Hepatocyte (in vitro differentiated cells): ENCODE results near the gene GLYATL3.

ENCODE experiments used
- EZH2 ChIP-seq: fragments of 200-600 bp; sonication (generic); IDR thresholded peaks from 2 replicates; pipeline ENCODE4 v1.6.1; 2016; ENCODE audit warnings: antibody characterized with exemption, mild to moderate bottlenecking, borderline replicate concordance
- EZH2phosphoT487 ChIP-seq: fragments of 200-600 bp; sonication (generic); IDR thresholded peaks from one replicate; pipeline ENCODE4 v1.6.1; 2018; ENCODE audit warnings: antibody characterized with exemption, mild to moderate bottlenecking, low read depth, moderate library complexity; ENCODE audit not compliant: unreplicated experiment, severe bottlenecking
- TF ChIP-seq, protein P1 (sequence below): fragments of 200-600 bp; sonication (generic); IDR thresholded peaks from 2 replicates; pipeline ENCODE4 v1.5.1; 2016; ENCODE audit warnings: antibody characterized with exemption, mild to moderate bottlenecking; ENCODE audit not compliant: poor library complexity

DNA sequence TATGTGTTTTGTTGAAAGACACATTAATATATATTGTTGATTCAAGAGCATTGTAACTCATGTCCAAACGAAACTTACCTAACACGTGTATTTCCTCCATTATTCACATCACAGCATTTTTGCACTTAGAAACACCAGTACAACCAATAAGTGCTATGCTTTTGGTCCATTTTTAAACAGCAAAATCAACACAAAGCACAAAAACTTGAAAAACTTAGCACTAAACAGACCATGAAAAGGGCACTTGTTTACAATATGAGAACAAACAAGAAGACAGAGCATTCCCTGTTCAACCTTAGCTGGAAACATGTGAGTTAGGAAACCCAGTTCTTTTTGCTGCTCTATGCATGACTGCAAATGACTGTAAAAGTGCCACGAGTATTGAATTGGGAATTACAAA lies 9.6 kb downstream of the GLYATL3 start:
- TF ChIP-seq EZH2 (no peak), EZH2phosphoT487 (no peak)
- TF ChIP-seq, protein P1, sequence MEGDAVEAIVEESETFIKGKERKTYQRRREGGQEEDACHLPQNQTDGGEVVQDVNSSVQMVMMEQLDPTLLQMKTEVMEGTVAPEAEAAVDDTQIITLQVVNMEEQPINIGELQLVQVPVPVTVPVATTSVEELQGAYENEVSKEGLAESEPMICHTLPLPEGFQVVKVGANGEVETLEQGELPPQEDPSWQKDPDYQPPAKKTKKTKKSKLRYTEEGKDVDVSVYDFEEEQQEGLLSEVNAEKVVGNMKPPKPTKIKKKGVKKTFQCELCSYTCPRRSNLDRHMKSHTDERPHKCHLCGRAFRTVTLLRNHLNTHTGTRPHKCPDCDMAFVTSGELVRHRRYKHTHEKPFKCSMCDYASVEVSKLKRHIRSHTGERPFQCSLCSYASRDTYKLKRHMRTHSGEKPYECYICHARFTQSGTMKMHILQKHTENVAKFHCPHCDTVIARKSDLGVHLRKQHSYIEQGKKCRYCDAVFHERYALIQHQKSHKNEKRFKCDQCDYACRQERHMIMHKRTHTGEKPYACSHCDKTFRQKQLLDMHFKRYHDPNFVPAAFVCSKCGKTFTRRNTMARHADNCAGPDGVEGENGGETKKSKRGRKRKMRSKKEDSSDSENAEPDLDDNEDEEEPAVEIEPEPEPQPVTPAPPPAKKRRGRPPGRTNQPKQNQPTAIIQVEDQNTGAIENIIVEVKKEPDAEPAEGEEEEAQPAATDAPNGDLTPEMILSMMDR: no peak
